B cell (primary cell): ENCODE data around the gene KRT28.

Source experiments
- CTCF ChIP-seq: fragments of 200-600 bp; IDR thresholded peaks from one replicate; pipeline ENCODE4 v1.8.0; 2022; ENCODE audit warnings: antibody characterized with exemption, mild to moderate bottlenecking
- EZH2 ChIP-seq: IDR thresholded peaks from 2 replicates; pipeline ENCODE4 v1.6.1; 2012; ENCODE audit warnings: borderline replicate concordance, low read depth, mild to moderate bottlenecking, moderate library complexity, low read length; ENCODE audit not compliant: insufficient read depth, poor library complexity, severe bottlenecking

- no peak for TF ChIP-seq CTCF
- no peak for TF ChIP-seq EZH2
Observed at GRCh38 chr17:40844671-40845107, 44.9 kb upstream of the KRT28 start.
